Dedifferentiated amniotic fluid mesenchymal stem cell (primary cell): ENCODE results near the gene RCN1.

Source experiments
- DNase-seq: peaks from one replicate; pipeline ENCODE4 v3.0.0-alpha.2; 2016; ENCODE audit errors: extremely low spot score

RCN1 gene

DNA sequence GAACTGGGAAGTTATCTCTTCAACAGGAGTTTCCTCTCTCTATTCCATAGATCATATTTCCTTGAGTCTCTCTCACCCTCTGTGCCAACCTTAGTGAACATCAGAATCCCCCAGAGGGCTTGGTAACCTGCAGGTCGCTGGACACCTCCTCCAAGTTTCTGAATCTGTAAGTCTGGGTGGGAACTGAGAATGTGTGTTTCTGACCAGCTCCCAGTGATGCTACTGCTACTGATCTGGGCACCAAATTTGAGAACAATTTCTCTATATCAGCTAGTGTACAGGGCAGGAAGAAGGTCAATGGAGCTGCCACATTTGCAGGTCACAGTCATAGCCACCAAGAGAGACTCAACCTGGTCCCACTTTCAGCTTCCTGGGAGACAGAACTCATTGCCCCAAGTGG is 62.9 kb downstream of the RCN1 start:
- no peak for DNase-seq

DNA sequence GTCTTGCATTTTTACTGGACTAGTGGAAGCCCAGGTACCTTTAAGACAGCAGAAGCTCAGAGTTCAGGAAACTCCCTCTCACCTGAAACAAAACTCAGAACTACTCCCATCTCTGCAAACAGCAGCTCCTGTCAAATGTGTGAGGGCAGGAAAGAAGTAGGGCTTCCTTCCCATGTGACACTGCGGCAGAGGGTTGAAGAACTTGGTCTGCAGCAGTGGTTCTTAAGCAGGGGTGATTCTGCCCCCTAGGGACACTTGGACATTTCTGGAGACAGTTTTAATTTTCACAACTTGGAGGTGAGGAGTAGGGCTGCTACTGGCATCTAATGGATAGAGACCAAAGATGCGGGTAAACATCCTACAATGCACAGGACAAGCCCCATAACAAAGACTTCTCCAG is 63.4 kb downstream of the RCN1 start:
- no peak for DNase-seq
